ENCODE results near the gene HPSE2.

The HPSE2 gene

DNA sequence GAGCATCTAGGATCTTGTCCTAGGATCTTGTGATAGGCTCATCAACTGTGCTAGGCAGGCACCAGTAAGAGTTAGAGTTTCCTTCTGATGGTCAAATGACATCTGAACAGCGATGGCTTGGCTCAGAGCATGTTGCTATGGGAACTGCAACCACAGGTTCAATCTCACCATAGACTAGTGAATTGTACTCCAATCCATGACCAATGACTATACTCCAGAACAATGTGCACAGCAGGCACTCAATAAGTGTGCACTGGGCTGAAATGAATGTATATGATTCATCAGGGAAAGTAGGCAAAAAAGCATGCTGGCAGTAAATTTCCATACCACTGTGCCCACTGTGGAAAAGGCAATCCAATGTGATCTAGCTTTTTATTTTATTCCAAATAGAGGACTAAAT, 625.4 kb downstream of the HPSE2 start:
- Mint-ChIP-seq H3K27me3 (peaks cover 14% of the 10 kb centered on the region), H3K4me1 (ENCODE audit: low read depth) (no peaks in the 10 kb centered on the region), H3K36me3 (no peaks in the 10 kb centered on the region), H3K27ac (no peak overlapping the region), H3K4me3 (no peak overlapping the region), H3K9me3 (ENCODE audit: low read depth) (no peaks in the 10 kb centered on the region)

- Mint-ChIP-seq H3K4me3 (no peak overlapping the region), H3K9me3 (ENCODE audit: low read depth) (no peaks in the 10 kb centered on the region), H3K4me1 (ENCODE audit: low read depth) (no peaks in the 10 kb centered on the region), H3K36me3 (no peaks in the 10 kb centered on the region), H3K27ac (no peak overlapping the region), H3K27me3 (peaks cover 14% of the 10 kb centered on the region)
These were observed 626.4 kb downstream of the HPSE2 start for GRCh38 chr10:98609265-98609664.

DNA sequence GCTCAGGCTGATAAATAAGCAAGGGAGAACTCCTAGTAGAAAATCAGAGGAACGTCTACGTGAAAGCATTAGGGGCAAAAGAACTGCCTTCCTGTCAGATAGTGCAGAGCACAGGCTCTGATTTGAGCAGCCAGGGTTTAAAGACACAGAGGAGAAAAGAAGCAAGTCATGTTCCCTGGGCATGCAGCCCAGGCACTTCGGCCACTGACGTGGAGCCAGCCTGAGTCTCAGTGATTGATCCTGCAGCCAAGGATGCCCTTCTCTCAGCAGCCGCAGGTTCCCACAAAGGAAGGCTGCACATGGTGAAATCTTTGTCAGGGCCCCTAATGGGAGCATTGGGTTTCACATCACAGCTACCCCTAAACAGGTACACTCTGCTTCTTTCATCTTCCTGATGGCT, 627.2 kb downstream of the HPSE2 start:
- no peaks in the 10 kb centered on the region for H3K9me3 Mint-ChIP-seq (ENCODE audit: low read depth)
- H3K4me3 Mint-ChIP-seq, result no peak overlapping the region
- H3K27me3 Mint-ChIP-seq, result peaks cover 14% of the 10 kb centered on the region
- no peak overlapping the region for H3K27ac Mint-ChIP-seq
- H3K36me3 Mint-ChIP-seq, result no peaks in the 10 kb centered on the region
- H3K4me1 Mint-ChIP-seq (ENCODE audit: low read depth), result no peaks in the 10 kb centered on the region

DNA sequence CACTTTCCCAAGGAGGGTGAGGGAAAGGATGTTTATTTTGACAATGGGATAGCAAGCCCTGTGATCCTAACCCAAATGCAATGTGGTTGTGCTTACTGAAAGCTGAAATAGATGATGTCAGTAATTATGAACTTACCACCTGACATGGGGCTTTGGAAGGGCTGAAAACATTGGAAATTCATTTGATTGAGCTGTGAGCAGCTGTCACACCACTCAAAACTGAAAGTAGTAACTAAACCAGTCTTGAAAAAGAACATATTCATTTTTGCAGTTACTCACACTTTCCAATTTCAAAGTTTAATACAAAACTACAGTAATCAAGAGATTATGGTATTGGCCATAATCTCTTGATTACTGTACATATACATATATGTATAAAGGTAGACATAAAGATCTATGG, 633.4 kb downstream of the HPSE2 start:
- no peak overlapping the region for H3K4me3 Mint-ChIP-seq
- peaks cover 2% of the 10 kb centered on the region for H3K36me3 Mint-ChIP-seq
- H3K9me3 Mint-ChIP-seq (ENCODE audit: low read depth), result no peaks in the 10 kb centered on the region
- H3K27me3 Mint-ChIP-seq, result peaks cover 2% of the 10 kb centered on the region
- no peaks in the 10 kb centered on the region for H3K4me1 Mint-ChIP-seq (ENCODE audit: low read depth)
- H3K27ac Mint-ChIP-seq, result no peak overlapping the region

DNA sequence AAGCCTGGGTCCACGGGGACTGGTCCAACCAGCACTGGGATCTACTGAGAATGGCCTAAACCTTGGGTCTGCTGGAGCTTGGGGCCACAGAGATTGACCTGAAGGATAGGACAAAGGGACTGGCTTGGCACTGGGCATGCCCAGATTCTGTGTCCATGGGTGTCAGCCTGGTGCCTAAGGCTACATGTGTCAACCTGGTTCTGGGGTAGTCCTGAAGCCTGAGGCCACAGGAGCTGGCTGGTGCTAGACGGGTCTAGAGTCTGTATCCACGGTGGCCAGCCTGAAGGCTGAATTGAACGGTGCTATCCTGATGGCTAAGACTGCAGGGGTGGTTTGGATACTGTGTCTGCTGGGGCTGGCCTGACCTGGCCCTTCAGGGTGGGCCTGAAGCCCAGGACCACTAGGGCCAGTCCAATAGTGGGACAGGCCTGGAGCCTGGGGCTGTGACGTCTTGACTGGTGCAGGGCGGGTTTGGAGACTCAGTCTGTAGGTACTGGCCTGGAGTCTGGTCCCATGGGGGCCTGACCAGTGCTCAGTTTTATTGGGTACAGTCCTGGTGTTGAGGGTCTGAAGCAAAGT, 636.5 kb downstream of the HPSE2 start:
- Mint-ChIP-seq H3K9me3 (ENCODE audit: low read depth) (peaks cover 9% of the 10 kb centered on the region), H3K4me3 (no peak overlapping the region), H3K27me3 (peaks cover 9% of the 10 kb centered on the region), H3K27ac (no peak overlapping the region), H3K4me1 (ENCODE audit: low read depth) (no peaks in the 10 kb centered on the region), H3K36me3 (peaks cover 2% of the 10 kb centered on the region)

DNA sequence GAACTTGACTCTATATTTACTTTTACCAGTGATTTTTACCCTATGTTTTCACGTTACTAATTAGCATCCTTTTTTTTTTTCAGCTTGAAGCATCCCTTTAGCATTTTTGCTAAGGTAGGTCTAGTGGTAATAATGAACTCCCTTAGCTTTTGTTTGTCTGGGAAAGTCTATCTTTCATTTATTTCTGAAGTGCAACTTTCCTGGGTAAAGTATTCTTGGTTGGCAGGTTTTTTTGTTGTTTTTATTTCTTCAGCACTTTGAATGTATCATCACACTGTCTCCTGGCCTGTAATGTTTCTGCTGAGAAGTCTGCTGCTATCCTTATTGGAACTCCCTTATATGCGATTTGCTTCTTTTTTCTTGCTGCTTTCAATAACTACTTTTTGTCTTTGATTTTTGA, 639.2 kb downstream of the HPSE2 start:
- Mint-ChIP-seq H3K4me3 (no peak overlapping the region), H3K4me1 (ENCODE audit: low read depth) (no peaks in the 10 kb centered on the region), H3K27ac (no peak overlapping the region), H3K36me3 (peaks cover 2% of the 10 kb centered on the region), H3K9me3 (ENCODE audit: low read depth) (peaks cover 9% of the 10 kb centered on the region), H3K27me3 (peaks cover 9% of the 10 kb centered on the region)

DNA sequence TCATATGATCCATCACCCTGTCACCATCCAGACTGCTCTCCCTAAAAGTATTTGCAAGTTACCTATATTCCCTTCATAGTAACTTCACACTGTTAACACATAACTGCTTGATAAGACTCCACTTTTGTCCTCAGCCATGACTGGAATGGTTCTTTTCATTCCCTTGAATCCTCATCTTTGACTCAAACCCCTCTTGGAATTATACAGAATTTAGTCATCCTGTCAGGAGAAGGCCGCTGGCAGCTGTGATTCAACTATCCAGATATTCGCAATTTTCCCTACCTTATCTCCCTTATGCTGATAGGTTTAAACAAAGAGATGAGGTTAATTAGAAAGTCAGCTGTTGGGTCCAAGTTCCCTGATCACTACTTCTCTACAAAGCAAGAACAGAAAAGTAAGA, 646.0 kb downstream of the HPSE2 start:
- Mint-ChIP-seq H3K9me3 (ENCODE audit: low read depth) (no peaks in the 10 kb centered on the region), H3K27me3 (peaks cover 2% of the 10 kb centered on the region)

DNA sequence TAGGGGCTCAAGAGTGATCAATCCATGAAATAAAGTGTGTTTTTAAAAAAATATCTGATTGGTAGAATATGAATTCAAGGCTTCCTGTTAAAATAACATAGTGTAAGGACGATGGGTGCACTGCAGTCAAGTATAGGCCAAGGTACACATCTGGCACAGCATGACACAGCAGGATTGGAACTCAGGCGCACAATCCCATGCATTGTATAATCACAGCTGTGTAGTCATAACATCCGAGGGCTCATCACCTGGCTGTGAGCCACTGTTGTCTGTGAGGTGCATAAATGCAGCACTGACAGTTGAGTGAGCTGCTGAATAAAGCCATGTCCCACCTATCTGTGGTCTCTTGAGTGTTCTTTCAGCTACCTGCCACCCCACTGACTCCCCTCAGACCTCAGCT, 646.6 kb downstream of the HPSE2 start:
- Mint-ChIP-seq H3K9me3 (ENCODE audit: low read depth) (no peaks in the 10 kb centered on the region), H3K4me3 (no peak overlapping the region), H3K36me3 (no peaks in the 10 kb centered on the region), H3K27me3 (peaks cover 1% of the 10 kb centered on the region), H3K27ac (no peak overlapping the region), H3K4me1 (ENCODE audit: low read depth) (no peaks in the 10 kb centered on the region)

More for the DNA sequence above, 646.0 kb downstream of the HPSE2 start:
- no peaks in the 10 kb centered on the region for H3K36me3 Mint-ChIP-seq
- H3K4me1 Mint-ChIP-seq (ENCODE audit: low read depth), result no peaks in the 10 kb centered on the region
- no peak overlapping the region for H3K4me3 Mint-ChIP-seq
- no peak overlapping the region for H3K27ac Mint-ChIP-seq

GRCh38 chr10:98587156-98587837, 648.4 kb downstream of the HPSE2 start:
- Mint-ChIP-seq H3K4me1 (ENCODE audit: low read depth) (no peaks in the 10 kb centered on the region), H3K27me3 (peaks cover 6% of the 10 kb centered on the region), H3K4me3 (no peak overlapping the region), H3K27ac (no peak overlapping the region), H3K9me3 (ENCODE audit: low read depth) (no peaks in the 10 kb centered on the region), H3K36me3 (no peaks in the 10 kb centered on the region)

DNA sequence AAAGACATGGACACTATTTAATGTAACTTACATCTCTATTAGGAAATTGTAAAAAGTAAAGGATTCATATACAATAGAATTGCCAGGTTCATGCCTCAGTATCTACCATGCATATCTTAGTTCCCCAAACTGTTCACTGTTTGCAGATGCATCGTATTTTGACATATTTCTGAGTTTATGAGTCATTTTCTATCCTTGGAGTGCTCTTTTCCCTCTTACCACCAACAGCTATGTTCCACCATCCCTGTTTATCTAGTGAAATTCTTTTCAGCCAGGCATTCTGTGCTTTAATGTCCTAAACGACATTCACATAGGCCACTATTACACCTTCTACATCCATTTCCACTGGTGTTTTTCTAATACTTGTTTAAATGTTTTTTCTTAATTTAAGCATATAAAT, 649.6 kb downstream of the HPSE2 start:
- H3K36me3 Mint-ChIP-seq, result no peaks in the 10 kb centered on the region
- peaks cover 8% of the 10 kb centered on the region for H3K27me3 Mint-ChIP-seq
- no peaks in the 10 kb centered on the region for H3K4me1 Mint-ChIP-seq (ENCODE audit: low read depth)
- H3K4me3 Mint-ChIP-seq, result no peak overlapping the region
- H3K27ac Mint-ChIP-seq, result no peak overlapping the region
- H3K9me3 Mint-ChIP-seq (ENCODE audit: low read depth), result no peaks in the 10 kb centered on the region

GRCh38 chr10:98582363-98582762, 653.3 kb downstream of the HPSE2 start:
- Mint-ChIP-seq H3K4me1 (ENCODE audit: low read depth) (no peaks in the 10 kb centered on the region), H3K4me3 (no peak overlapping the region), H3K27me3 (peaks cover 8% of the 10 kb centered on the region), H3K36me3 (no peaks in the 10 kb centered on the region), H3K27ac (no peak overlapping the region), H3K9me3 (ENCODE audit: low read depth) (no peaks in the 10 kb centered on the region)

- Mint-ChIP-seq H3K9me3 (ENCODE audit: low read depth) (no peaks in the 10 kb centered on the region), H3K27me3 (peaks cover 4% of the 10 kb centered on the region), H3K27ac (no peak overlapping the region), H3K4me1 (ENCODE audit: low read depth) (no peaks in the 10 kb centered on the region), H3K4me3 (no peak overlapping the region), H3K36me3 (no peaks in the 10 kb centered on the region)
These were observed 658.1 kb downstream of the HPSE2 start for GRCh38 chr10:98577578-98577977.

DNA sequence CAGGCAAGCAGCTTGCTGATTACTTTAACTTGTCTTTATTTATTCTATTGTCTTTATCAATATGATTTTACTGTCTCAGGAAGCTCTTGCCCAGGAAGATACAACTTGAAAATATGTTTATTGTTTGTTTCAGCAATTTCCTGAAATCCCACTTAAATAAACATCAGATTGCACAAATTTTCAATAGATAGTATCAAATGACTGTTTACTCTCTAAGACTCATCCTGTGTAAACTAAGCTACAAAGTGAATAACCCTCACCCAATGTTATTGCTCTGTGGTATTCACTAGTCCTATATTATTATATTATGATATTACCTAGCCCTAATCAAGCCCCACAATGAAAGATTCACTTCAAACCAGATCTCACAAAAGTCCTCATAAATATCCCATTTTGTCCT, 658.5 kb downstream of the HPSE2 start:
- Mint-ChIP-seq H3K36me3 (no peaks in the 10 kb centered on the region), H3K4me1 (ENCODE audit: low read depth) (no peaks in the 10 kb centered on the region), H3K4me3 (no peak overlapping the region), H3K27me3 (peaks cover 8% of the 10 kb centered on the region), H3K27ac (no peak overlapping the region), H3K9me3 (ENCODE audit: low read depth) (no peaks in the 10 kb centered on the region)

- H3K4me1 Mint-ChIP-seq (ENCODE audit: low read depth), result no peaks in the 10 kb centered on the region
- no peaks in the 10 kb centered on the region for H3K36me3 Mint-ChIP-seq
- no peak overlapping the region for H3K27ac Mint-ChIP-seq
- H3K4me3 Mint-ChIP-seq, result no peak overlapping the region
- peaks cover 7% of the 10 kb centered on the region for H3K27me3 Mint-ChIP-seq
- H3K9me3 Mint-ChIP-seq (ENCODE audit: low read depth), result no peaks in the 10 kb centered on the region
These were observed 659.6 kb downstream of the HPSE2 start for GRCh38 chr10:98576096-98576495.

GRCh38 chr10:98572594-98572993, 663.1 kb downstream of the HPSE2 start:
- H3K4me3 Mint-ChIP-seq, result no peak overlapping the region
- H3K36me3 Mint-ChIP-seq, result no peaks in the 10 kb centered on the region
- H3K27me3 Mint-ChIP-seq, result peaks cover 9% of the 10 kb centered on the region
- H3K9me3 Mint-ChIP-seq (ENCODE audit: low read depth), result no peaks in the 10 kb centered on the region
- H3K27ac Mint-ChIP-seq, result no peak overlapping the region
- no peaks in the 10 kb centered on the region for H3K4me1 Mint-ChIP-seq (ENCODE audit: low read depth)

- no peaks in the 10 kb centered on the region for H3K9me3 Mint-ChIP-seq (ENCODE audit: low read depth)
- no peaks in the 10 kb centered on the region for H3K4me1 Mint-ChIP-seq (ENCODE audit: low read depth)
- no peak overlapping the region for H3K4me3 Mint-ChIP-seq
- H3K27ac Mint-ChIP-seq, result no peak overlapping the region
- no peaks in the 10 kb centered on the region for H3K36me3 Mint-ChIP-seq
- H3K27me3 Mint-ChIP-seq, result peaks cover 9% of the 10 kb centered on the region
These were observed 664.8 kb downstream of the HPSE2 start for GRCh38 chr10:98570834-98571233.
